Transverse colon (tissue), 4 donors: ENCODE measurements around the gene AXDND1. TPM values are rescaled to one million over a fixed set of nuclear protein-coding genes. Genes with fewer than 3 reads are reported as not detected.
A peak's percentile ranks its signal among the peaks of the same experiment; 100 is the strongest.
"Not testable (repeated sequence)": the region's sequence is repeated elsewhere in the genome, so short reads cannot be mapped to it uniquely, and the experiment has no call there.

Experiments used
- DNase-seq: peaks from one replicate; pipeline ENCODE4 v3.0.0-alpha.2; 2019
- H3K27ac ChIP-seq, 4 donors: fragments of 200-600 bp; sonication (generic); 2 replicates each; pipeline ENCODE4 v1.5.1; 2016 to 2018; ENCODE audit warnings: inconsistent platforms in 4 of 4
- H3K27me3 ChIP-seq: fragments of 200-600 bp; sonication (generic); 2 replicates; pipeline ENCODE4 v1.5.1; 2017; ENCODE audit warnings: inconsistent platforms
- H3K36me3 ChIP-seq, 4 donors: fragments of 200-600 bp; sonication (generic); 2 replicates each; pipeline ENCODE4 v1.5.1; 2017 to 2019; ENCODE audit warnings: inconsistent platforms in 4 of 4
- H3K4me1 ChIP-seq, 4 donors: fragments of 200-600 bp; sonication (generic); 2 replicates each; pipeline ENCODE4 v1.5.1; 2017 to 2020; ENCODE audit warnings: inconsistent platforms in 4 of 4
- H3K4me3 ChIP-seq, 4 donors: fragments of 200-600 bp; sonication (generic); 1 replicate in 1 of 4; 2 replicates in 3 of 4; pipeline versions ENCODE4 v1.5.1 to v1.6.1; 2017 to 2019; ENCODE audit warnings: inconsistent platforms in 4 of 4
- H3K9me3 ChIP-seq, 2 donors: fragments of 200-600 bp; sonication (generic); 2 replicates each; pipeline ENCODE4 v1.5.1; 2017 to 2019; ENCODE audit warnings: inconsistent platforms in 2 of 2
- EP300 ChIP-seq: sonication (generic); formaldehyde crosslinking; IDR thresholded peaks from one replicate; pipeline ENCODE4 v1.6.1; 2017; ENCODE audit warnings: antibody characterized with exemption, low read depth
- POLR2A ChIP-seq: fragments of 450-650 bp; IDR thresholded peaks from one replicate; pipeline ENCODE4 v1.6.1; 2016; ENCODE audit warnings: antibody characterized with exemption, mild to moderate bottlenecking, moderate library complexity
- POLR2AphosphoS5 ChIP-seq, 3 donors: sonication (generic); formaldehyde crosslinking; IDR thresholded peaks; one replicate each; pipeline ENCODE4 v1.6.1; 2016; ENCODE audit warnings: antibody characterized with exemption in 3 of 3
- WGBS, 2 donors: methylation state at CpG; one replicate each; pipeline ENCODE4 v1.1.5; 2018; ENCODE audit warnings: low coverage in 1 of 2; 5-methylcytosine and 5-hydroxymethylcytosine counted together
- in situ Hi-C, 4 donors: fragments of 200-750 bp; cut with MboI; loops; one replicate each; pipeline versions ENCODE4 v1.15.0 to v1.15.1; 2017; ENCODE audit warnings: low sequenced_read_pairs in 3 of 4, low pct_ligation_motif_present in 1 of 4, low pct_unique_long_range_greater_than_20kb in 1 of 4
- intact Hi-C: fragments of 100-400 bp; cut with DNase I; formaldehyde crosslinking; loops from one replicate; pipeline ENCODE4 v1.15.1; 2023; ENCODE audit warnings: low total_unique reads
- total RNA-seq, 4 donors: library from RNA; depleted of rRNA; stranded (reverse); fragments of >200 nt; gene quantifications; one replicate each; pipeline ENCODE4 v1.1.0, GENCODE V29; 2016
- TF ChIP-seq, protein P1 (sequence below), 5 experiments: fragments of 200-600 bp in 3 of 5; fragments of 450-650 bp in 2 of 5; sonication (generic) in 3 of 5; IDR thresholded peaks; 1 replicate in 2 of 5; 2 replicates in 3 of 5; pipeline ENCODE4 v1.5.1; 2016 to 2017; ENCODE audit warnings: antibody characterized with exemption in 5 of 5, inconsistent platforms in 3 of 5, mild to moderate bottlenecking in 2 of 5, moderate library complexity in 1 of 5

The AXDND1 gene
- total RNA-seq, 4 donors from 2014 or later: 3.1 to 8.4 (median 4.0) TPM

DNA sequence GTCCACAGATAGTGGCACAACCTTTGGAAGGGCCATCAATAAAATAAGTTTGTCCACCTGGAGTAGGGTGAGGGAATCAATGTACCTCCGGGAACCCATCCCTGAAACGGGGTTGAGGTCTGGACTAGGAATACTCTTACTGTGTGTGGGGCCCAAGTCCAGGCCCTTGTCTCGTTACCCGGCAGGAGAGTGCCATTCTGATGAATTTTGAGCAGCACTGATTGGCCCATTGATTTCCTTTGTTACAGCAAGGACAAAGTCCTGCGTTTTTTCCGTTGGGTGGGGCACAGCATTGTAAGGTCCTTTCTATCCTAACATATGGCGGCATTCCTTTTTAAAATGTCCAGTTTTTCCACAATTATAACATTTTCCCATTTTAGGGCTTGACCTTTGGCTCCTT is 75.2 kb downstream of the AXDND1 start:
- Histone ChIP-seq H3K36me3 (no peaks in the 10 kb centered on the region), H3K4me1 (no peaks in the 10 kb centered on the region), H3K4me3 (no peak overlapping the region), H3K27ac (no peak overlapping the region), H3K9me3 (no peaks in the 10 kb centered on the region), H3K27me3 (no peaks in the 10 kb centered on the region)
- in situ Hi-C loops (no loop called here), intact Hi-C loops (no loop called here)
- TF ChIP-seq EP300: no peak
- TF ChIP-seq POLR2A: no peak
- TF ChIP-seq POLR2AphosphoS5 (IDR thresholded peaks at IDR 0.05): no peak
- TF ChIP-seq, protein P1, sequence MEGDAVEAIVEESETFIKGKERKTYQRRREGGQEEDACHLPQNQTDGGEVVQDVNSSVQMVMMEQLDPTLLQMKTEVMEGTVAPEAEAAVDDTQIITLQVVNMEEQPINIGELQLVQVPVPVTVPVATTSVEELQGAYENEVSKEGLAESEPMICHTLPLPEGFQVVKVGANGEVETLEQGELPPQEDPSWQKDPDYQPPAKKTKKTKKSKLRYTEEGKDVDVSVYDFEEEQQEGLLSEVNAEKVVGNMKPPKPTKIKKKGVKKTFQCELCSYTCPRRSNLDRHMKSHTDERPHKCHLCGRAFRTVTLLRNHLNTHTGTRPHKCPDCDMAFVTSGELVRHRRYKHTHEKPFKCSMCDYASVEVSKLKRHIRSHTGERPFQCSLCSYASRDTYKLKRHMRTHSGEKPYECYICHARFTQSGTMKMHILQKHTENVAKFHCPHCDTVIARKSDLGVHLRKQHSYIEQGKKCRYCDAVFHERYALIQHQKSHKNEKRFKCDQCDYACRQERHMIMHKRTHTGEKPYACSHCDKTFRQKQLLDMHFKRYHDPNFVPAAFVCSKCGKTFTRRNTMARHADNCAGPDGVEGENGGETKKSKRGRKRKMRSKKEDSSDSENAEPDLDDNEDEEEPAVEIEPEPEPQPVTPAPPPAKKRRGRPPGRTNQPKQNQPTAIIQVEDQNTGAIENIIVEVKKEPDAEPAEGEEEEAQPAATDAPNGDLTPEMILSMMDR (IDR thresholded peaks at IDR 0.05): no peak
- 50% methylated on average over 7 of the region's 7 CpGs; no CpG with 5 or more reads in 1 of the 2 donors for WGBS, 2 donors
- peak; percentile 26 for DNase-seq

DNA sequence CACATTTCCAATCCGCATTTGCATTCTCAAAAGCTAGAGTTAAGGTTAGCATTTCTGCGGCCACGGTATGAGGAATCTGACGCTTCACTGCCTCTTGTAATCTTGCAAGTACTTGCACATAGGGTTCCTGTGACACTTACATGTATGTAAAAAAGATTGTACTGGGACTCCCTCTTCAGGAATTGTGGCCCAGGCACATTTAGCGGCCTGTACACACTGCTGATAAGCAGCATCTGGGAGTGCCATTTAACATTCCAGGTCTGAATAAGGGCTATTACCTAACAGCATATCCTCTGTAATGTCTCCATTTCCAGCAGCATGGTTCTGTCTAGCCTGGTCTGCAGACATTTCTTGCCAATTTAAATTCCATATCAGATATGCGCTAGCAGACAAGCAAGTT is 75.7 kb downstream of the AXDND1 start:
- Histone ChIP-seq H3K27ac (no peak overlapping the region), H3K4me3 (no peak overlapping the region), H3K27me3 (no peaks in the 10 kb centered on the region), H3K9me3 (no peaks in the 10 kb centered on the region), H3K36me3 (no peaks in the 10 kb centered on the region), H3K4me1 (no peaks in the 10 kb centered on the region)
- in situ Hi-C loops: no loop called here
- DNase-seq: no peak
- intact Hi-C loops: no loop called here
- no peak for TF ChIP-seq EP300
- TF ChIP-seq, protein P1 (IDR thresholded peaks at IDR 0.05): peak in 1 of 5 experiments; percentile 9
- TF ChIP-seq POLR2A: no peak
- WGBS, 2 donors: 81 to 97% methylated on average over 5 to 6 of the region's 6 CpGs

DNA sequence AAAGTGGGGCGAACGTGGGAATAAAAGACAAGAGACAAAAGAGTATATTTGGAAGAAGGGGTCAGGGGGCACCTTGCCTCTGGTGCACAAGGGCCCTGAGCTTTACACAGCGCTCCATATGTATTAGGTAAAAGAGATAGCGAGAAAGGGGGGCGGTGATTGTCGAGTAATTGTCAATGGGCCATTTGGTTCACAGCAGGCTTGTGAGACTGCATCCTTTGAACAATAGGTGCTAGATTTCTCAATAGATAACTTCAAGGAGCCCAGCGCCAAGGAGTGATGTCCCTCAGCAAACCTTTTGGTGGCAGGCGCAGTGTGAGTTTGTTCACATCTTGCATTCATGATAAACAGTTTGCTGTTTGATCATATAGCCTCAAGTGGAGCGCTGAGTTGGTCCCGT is 77.1 kb downstream of the AXDND1 start:
- intact Hi-C loops, H3K27ac ChIP-seq, H3K27me3 ChIP-seq, H3K4me1 ChIP-seq, H3K36me3 ChIP-seq, H3K4me3 ChIP-seq, DNase-seq, in situ Hi-C loops, H3K9me3 ChIP-seq: not testable (repeated sequence)
- WGBS, 2 donors: 85 to 92% methylated on average over 7 to 10 of the region's 10 CpGs

DNA sequence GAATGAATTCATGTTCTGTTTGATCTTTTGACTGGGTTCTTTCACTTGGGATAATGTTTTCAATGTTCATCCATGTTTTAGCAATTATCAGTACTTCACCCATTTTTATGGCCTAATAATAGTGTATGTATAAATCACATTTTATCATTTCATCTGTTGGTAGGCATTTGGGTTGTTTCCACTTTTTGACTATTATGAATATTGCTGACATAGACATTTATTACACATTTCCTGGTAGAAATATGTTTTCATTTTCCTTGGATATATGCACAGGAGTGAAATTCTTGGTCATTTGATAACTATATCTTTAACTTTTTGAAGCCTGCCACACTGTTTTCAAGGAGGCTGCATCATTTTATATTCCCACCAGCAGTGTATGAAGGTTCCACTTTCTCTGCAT is 79.8 kb downstream of the AXDND1 start:
- no peak for DNase-seq
- Histone ChIP-seq H3K4me1 (no peaks in the 10 kb centered on the region), H3K36me3 (no peaks in the 10 kb centered on the region), H3K27me3 (no peaks in the 10 kb centered on the region), H3K9me3 (no peaks in the 10 kb centered on the region), H3K27ac (no peak overlapping the region), H3K4me3 (no peak overlapping the region)
- intact Hi-C loops: no loop called here
- in situ Hi-C loops: no loop called here
- TF ChIP-seq POLR2AphosphoS5 (IDR thresholded peaks at IDR 0.05): no peak
- TF ChIP-seq EP300: no peak
- TF ChIP-seq POLR2A: no peak
- TF ChIP-seq, protein P1 (IDR thresholded peaks at IDR 0.05): no peak

DNA sequence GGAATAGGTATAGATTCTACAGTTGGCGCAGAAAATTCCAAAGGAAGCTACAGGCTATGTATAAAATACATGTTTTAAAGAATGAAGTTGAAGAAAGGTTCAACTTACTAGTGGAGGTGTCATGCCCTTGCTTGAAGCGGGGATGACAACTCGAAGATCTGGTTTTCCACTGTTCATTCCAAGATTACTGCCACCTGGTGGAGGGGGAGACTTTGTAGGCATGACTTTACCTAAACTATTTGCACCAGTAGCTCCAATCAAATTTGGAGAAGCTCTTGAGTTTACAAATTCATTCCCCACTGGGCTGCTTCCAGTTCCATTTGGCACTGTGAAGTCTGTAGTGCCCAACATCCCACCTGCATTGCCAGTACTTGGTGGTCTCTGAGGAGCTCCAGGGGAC is 81.7 kb downstream of the AXDND1 start:
- WGBS, 2 donors: 84 to 85% methylated on average over 1 to 3 of the region's 3 CpGs
- TF ChIP-seq POLR2A: no peak
- TF ChIP-seq, protein P1 (IDR thresholded peaks at IDR 0.05): peak in 1 of 5 experiments; percentile 14
- no peak for TF ChIP-seq POLR2AphosphoS5 (IDR thresholded peaks at IDR 0.05)
- Histone ChIP-seq H3K36me3 (no peaks in the 10 kb centered on the region), H3K9me3 (no peaks in the 10 kb centered on the region), H3K27me3 (no peaks in the 10 kb centered on the region), H3K27ac (no peak overlapping the region), H3K4me1 (no peaks in the 10 kb centered on the region), H3K4me3 (no peak overlapping the region)
- in situ Hi-C loops: no loop called here
- DNase-seq: no peak
- intact Hi-C loops: no loop called here
